Heart right ventricle (tissue), 16 donors: ENCODE data around the gene MUCL3. TPM values are rescaled to one million over a fixed set of nuclear protein-coding genes. Genes with fewer than 3 reads are reported as not detected.
A peak's percentile ranks its signal among the peaks of the same experiment; 100 is the strongest.

ENCODE experiments used
- ATAC-seq, 8 donors: fragments of 200-7000 bp; cut with Tn5 transposase; one replicate each; pipeline ENCODE4 v1.9.1; 2020; ENCODE audit warnings: mild to moderate bottlenecking in 8 of 8, moderate library complexity in 8 of 8, moderate number of reproducible peaks in 1 of 8
- DNase-seq, 2 donors: peaks; one replicate each; pipeline ENCODE4 v3.0.0-alpha.2; 2020
- H3K27ac ChIP-seq, 10 donors: fragments of 200-600 bp; sonication (generic) in 2 of 10; one replicate each; pipeline versions ENCODE4 v1.5.0 to v1.8.0; 2020 to 2022; ENCODE audit warnings: mild to moderate bottlenecking in 3 of 10
- H3K27me3 ChIP-seq, 7 donors: fragments of 200-600 bp; one replicate each; pipeline ENCODE4 v1.8.0; 2021 to 2022; ENCODE audit warnings: mild to moderate bottlenecking in 2 of 7
- H3K36me3 ChIP-seq, 9 donors: fragments of 200-600 bp; sonication (generic) in 1 of 9; one replicate each; pipeline versions ENCODE4 v1.5.0 to v1.8.0; 2020 to 2022; ENCODE audit warnings: mild to moderate bottlenecking in 2 of 9
- H3K4me1 ChIP-seq, 9 donors: fragments of 200-600 bp; sonication (generic) in 1 of 9; one replicate each; pipeline versions ENCODE4 v1.5.0 to v1.8.0; 2020 to 2022; ENCODE audit warnings: mild to moderate bottlenecking in 4 of 9
- H3K4me3 ChIP-seq, 10 donors: fragments of 200-600 bp; sonication (generic) in 2 of 10; one replicate each; pipeline versions ENCODE4 v1.5.0 to v1.8.0; 2020 to 2022; ENCODE audit warnings: mild to moderate bottlenecking in 7 of 10, moderate library complexity in 2 of 10
- H3K9me3 ChIP-seq, 11 donors: fragments of 200-600 bp in 10 of 11; sonication (generic) in 2 of 11; one replicate each; pipeline versions ENCODE4 v1.5.0 to v1.8.0; 2013 to 2022; ENCODE audit warnings: mild to moderate bottlenecking in 2 of 11, control low read depth in 1 of 11, moderate library complexity in 1 of 11
- CTCF ChIP-seq, 9 donors: fragments of 200-600 bp; sonication (generic) in 2 of 9; IDR thresholded peaks; one replicate each; pipeline versions ENCODE4 v1.5.0 to v1.8.0; 2021 to 2022; ENCODE audit warnings: antibody characterized with exemption in 9 of 9, mild to moderate bottlenecking in 5 of 9, moderate library complexity in 1 of 9
- WGBS, 2 donors: extraction: QIAGEN DNeasy Blood & Tissue Kit; methylation state at CpG; one replicate each; pipeline ENCODE4 v1.1.7; 2013; ENCODE audit warnings: inconsistent platforms in 1 of 2; 5-methylcytosine and 5-hydroxymethylcytosine counted together
- intact Hi-C, 10 donors: fragments of 100-400 bp; cut with DNase I; formaldehyde crosslinking; loops; one replicate each; pipeline versions ENCODE4 v1.11.1 to v1.14.2; 2022
- polyA plus RNA-seq, 2 donors: library from polyadenylated mRNA; stranded (reverse); fragments of 200-250 nt; gene quantifications; one replicate each; pipeline ENCODE4 v1.2.3, GENCODE V29; 2013
- total RNA-seq, 10 donors: library from RNA; stranded (reverse); fragmentation: NEBNext Ultra II Directional in 3 of 10; extraction: Animal tissue kit (Norgen Biotek cat#: 25700) in 3 of 10; gene quantifications; one replicate each; pipeline versions ENCODE4 v1.2.1 to v1.2.4, GENCODE V29; 2021 to 2023
- donor health status: Arrhythmogenic right ventricular cardiomyopathy.
- donor health status: ischemic (EF 13 %, LVEDD 7.1; RV severe dilation, severe dysfunction).
- donor health status: healthy with polysubstance abuse.
- donor health status: DM: no; HTN: yes; CAD: no.
- donor health status: DM: no; HTN: no; CAD: no.
- donor health status: ischemic (EF 25% LVEDD 6.9; RV normal size, moderate dysfunction).
- donor health status: ischemic (EF 25% LVEDD 5.7; RV mildly dilated, moderate dysfunction).
- donor health status: healthy.
- donor health status: DM: yes; HTN: yes; CAD: no.
- donor health status: Ischemic cardiomyopathy.
- donor health status: ischemic (EF 35%, LVEDD 5.7; RV mildly dilated, moderate dysfunction).
- donor health status: nonischemic (EF 11% LVEDD 7.7; RV severe dilation, severe dysfunction).
- donor health status: DM: yes; HTN: yes; CAD: no.
- donor health status: PGD.
- donor health status: ischemic (EF 29% LVEDD 5.4; RV normal size, mild dysfunction).
- donor health status: nonischemic (EF 23%, LVEDD 6.1; RV moderate dilation, normal function).

MUCL3 gene
- total and polyA plus RNA-seq, 12 donors = 0.08 TPM; not detected in 11

GRCh38 chr6:30981942-30982772 is 41.4 kb downstream of the MUCL3 start:
- Histone ChIP-seq H3K27ac (no peak overlapping the region), H3K9me3 (no peaks in the 10 kb centered on the region), H3K4me3 (peak overlapping the region in 2 of 10 donors; percentile 15 to 20), H3K4me1 (peaks cover 0 to 12% (median 6%) of the 10 kb centered on the region in 9 donors), H3K27me3 (peaks cover 0 to 21% (median 0%) of the 10 kb centered on the region in 7 donors), H3K36me3 (no peaks in the 10 kb centered on the region)
- TF ChIP-seq CTCF (IDR thresholded peaks at IDR 0.05) = peak in 2 of 9 donors; percentile 1 to 13
- peak in 6 of 8 donors; percentile 52 to 92 (median 64) for ATAC-seq
- WGBS, 2 donors = 14 to 15% methylated on average over 13 of the region's 13 CpGs
- DNase-seq = peak in 1 of 2 donors; percentile 15
- intact Hi-C loops = no loop called here

DNA sequence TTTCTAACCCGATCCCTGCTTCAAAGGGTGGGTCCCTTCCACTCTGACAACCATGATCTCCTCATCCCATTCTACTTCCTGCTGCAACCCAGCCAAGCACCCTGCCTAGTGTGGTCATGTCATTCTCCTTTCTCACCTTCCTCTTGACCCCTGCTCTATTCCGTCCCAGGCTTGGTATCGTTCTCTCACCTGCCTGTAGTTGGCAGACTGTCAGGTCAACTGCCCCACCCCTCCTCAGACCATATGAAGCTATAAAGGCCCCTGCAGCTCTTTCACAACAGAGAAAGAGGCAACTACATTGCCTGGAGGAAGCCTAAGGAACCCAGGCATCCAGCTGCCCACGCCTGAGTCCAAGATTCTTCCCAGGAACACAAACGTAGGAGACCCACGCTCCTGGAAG is 42.7 kb downstream of the MUCL3 start, which contains the start of gene MUC21:
Gene MUC21, plus strand, starts transcription at position 280 of the 400 bp plus-strand sequence. CDS start 241 bp downstream, outside the sequence.
- no peak within 1 kb of the TSS for H3K27ac ChIP-seq
- intact Hi-C loops = no loop called here
- ATAC-seq (no peak), DNase-seq (no peak)
- peaks cover 0 to 14% (median 0%) of the 10 kb centered on the region in 7 donors for H3K27me3 ChIP-seq
- no peaks in the 10 kb centered on the region for H3K9me3 ChIP-seq
- H3K4me3 ChIP-seq = no peak within 1 kb of the TSS
- peaks cover 0 to 12% (median 6%) of the 10 kb centered on the region in 9 donors for H3K4me1 ChIP-seq
- WGBS, 2 donors = 73 to 85% methylated on average over 6 of the region's 6 CpGs
- no peak for TF ChIP-seq CTCF (IDR thresholded peaks at IDR 0.05)
- no peaks in the 10 kb centered on the region for H3K36me3 ChIP-seq

DNA sequence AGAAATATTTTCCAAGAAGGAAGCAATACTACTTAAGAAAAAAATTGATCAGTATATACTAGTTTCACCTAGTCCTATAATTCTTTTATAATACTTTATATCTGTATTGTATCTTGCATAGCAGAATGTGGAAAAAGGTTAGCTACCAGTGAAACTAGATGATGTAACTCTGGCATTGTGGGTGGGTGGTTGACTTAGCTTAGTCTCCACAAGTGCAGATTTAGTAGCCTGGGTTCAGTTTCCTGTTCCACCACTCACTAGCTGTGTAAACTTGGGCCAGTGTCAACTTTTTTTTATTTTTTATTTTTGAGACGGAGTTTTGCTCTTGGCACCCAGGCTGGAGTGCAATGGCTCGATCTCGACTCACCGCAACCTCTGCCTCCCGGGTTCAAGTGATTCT is 44.7 kb downstream of the MUCL3 start:
- Histone ChIP-seq H3K27me3 (peaks cover 0 to 11% (median 0%) of the 10 kb centered on the region in 7 donors), H3K4me1 (peaks cover 0 to 12% (median 6%) of the 10 kb centered on the region in 9 donors), H3K9me3 (no peaks in the 10 kb centered on the region), H3K4me3 (no peak overlapping the region), H3K36me3 (no peaks in the 10 kb centered on the region), H3K27ac (no peak overlapping the region)
- WGBS, 2 donors = 81 to 85% methylated on average over 5 of the region's 5 CpGs
- no peak for TF ChIP-seq CTCF (IDR thresholded peaks at IDR 0.05)
- DNase-seq (no peak), ATAC-seq (no peak)
- intact Hi-C loops = no loop called here

GRCh38 chr6:30987304-30987703 is 46.5 kb downstream of the MUCL3 start:
- Histone ChIP-seq H3K27ac (no peak overlapping the region), H3K9me3 (no peaks in the 10 kb centered on the region), H3K36me3 (no peaks in the 10 kb centered on the region), H3K27me3 (peaks cover 0 to 4% (median 0%) of the 10 kb centered on the region in 7 donors), H3K4me3 (no peak overlapping the region), H3K4me1 (peaks cover 0 to 6% (median under 1%) of the 10 kb centered on the region in 9 donors)
- no peak for TF ChIP-seq CTCF (IDR thresholded peaks at IDR 0.05)
- WGBS, 2 donors = 92% methylated on average over 6 of the region's 6 CpGs
- ATAC-seq = no peak
- no peak for DNase-seq
- intact Hi-C loops = no loop called here
